Measurements from ENCODE around the gene LRCH1. TPM values are rescaled to one million over a fixed set of nuclear protein-coding genes. Genes with fewer than 3 reads are reported as not detected.
A peak's percentile ranks its signal among the peaks of the same experiment; 100 is the strongest.

Gene LRCH1
- total and polyA plus RNA-seq, 2 of the 4 experiments (the other 2 are of a cell fraction): 7.0 to 8.8 TPM

DNA sequence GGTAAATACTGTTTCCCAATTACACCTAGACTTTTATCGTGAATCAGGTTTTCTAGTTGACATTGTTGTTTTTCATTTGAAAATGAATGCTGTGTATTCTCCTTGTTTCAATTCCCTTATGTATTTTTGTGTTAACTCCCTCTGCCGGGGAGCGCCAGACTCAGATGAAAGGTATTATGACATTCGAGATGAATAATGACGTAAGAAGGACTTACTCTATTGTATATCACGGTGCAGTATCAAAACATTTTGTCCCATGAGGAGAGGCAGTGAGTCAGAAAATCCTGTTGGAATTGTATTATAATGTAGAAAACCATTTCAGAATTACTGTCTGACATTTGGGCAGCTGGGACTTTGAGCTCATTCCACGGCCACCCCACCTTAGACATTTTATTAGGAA lies 61.6 kb downstream of the LRCH1 start:
- H4K91ac ChIP-seq (ENCODE audit: insufficient read depth, low read depth, low read length): no peak overlapping the region
- no peak overlapping the region for H2AK9ac ChIP-seq (replicated peaks; ENCODE audit: low read depth, low read length, poor library complexity)
- no peak overlapping the region for H2BK15ac ChIP-seq (ENCODE audit: low read depth, low read length)
- H3K9ac ChIP-seq (ENCODE audit: low read depth, low read length): no peak overlapping the region
- H3K4me3 ChIP-seq (ENCODE audit: insufficient read depth, low read depth, low read length): no peak overlapping the region
- no peak overlapping the region for H3K4me2 ChIP-seq (ENCODE audit: low read depth, low read length)
- H4K5ac ChIP-seq (ENCODE audit: low read depth, low read length): no peak overlapping the region
- no TSS peak for BruUV-seq (replicated peaks)
- no peak overlapping the region for H2BK20ac ChIP-seq (ENCODE audit: low read depth, low read length)
- no peak overlapping the region for H2AFZ ChIP-seq (replicated peaks; ENCODE audit: low read length, poor library complexity)
- H3K56ac ChIP-seq (ENCODE audit: extremely low read depth, insufficient read depth, low read length): no peak overlapping the region
- no peak overlapping the region for H3K14ac ChIP-seq (replicated peaks; ENCODE audit: low read depth, low read length)
- H2AK5ac ChIP-seq (ENCODE audit: low read depth, low read length): no peak overlapping the region
- peaks cover 25% of the 10 kb centered on the region for H4K20me1 ChIP-seq (ENCODE audit: insufficient read depth, low read length)
- CTCF ChIA-PET: interaction anchor here (0.7 kb wide), 1 partner anchor 98 kb away, joined by 4 read pairs; no protein-coding TSS in a partner anchor
- peak; percentile 29; the same call in 1 of the 2 replicates for TF ChIP-seq SMC3 (IDR thresholded peaks at IDR 0.05; ENCODE audit: low read depth, low read length)
- peak; percentile 57 for TF ChIP-seq CEBPB (IDR thresholded peaks at IDR 0.05; ENCODE audit: low read depth, low read length)
- TF ChIP-seq RAD21 (IDR thresholded peaks at IDR 0.05; ENCODE audit: low read length): no peak; the same call in 1 of the 2 replicates
- TF ChIP-seq MAFK (IDR thresholded peaks at IDR 0.05; ENCODE audit: low read depth, low read length): no peak
- no peak for TF ChIP-seq CHD1 (IDR thresholded peaks at IDR 0.05; ENCODE audit: low read depth, low read length)
- no peak for TF ChIP-seq NFE2L2 (IDR thresholded peaks at IDR 0.05; ENCODE audit: low read depth, low read length)
- TF ChIP-seq FOS (IDR thresholded peaks at IDR 0.05; ENCODE audit: low read depth, low read length): peak; percentile 29; the same call in 1 of the 2 replicates
- TF ChIP-seq, protein P1, sequence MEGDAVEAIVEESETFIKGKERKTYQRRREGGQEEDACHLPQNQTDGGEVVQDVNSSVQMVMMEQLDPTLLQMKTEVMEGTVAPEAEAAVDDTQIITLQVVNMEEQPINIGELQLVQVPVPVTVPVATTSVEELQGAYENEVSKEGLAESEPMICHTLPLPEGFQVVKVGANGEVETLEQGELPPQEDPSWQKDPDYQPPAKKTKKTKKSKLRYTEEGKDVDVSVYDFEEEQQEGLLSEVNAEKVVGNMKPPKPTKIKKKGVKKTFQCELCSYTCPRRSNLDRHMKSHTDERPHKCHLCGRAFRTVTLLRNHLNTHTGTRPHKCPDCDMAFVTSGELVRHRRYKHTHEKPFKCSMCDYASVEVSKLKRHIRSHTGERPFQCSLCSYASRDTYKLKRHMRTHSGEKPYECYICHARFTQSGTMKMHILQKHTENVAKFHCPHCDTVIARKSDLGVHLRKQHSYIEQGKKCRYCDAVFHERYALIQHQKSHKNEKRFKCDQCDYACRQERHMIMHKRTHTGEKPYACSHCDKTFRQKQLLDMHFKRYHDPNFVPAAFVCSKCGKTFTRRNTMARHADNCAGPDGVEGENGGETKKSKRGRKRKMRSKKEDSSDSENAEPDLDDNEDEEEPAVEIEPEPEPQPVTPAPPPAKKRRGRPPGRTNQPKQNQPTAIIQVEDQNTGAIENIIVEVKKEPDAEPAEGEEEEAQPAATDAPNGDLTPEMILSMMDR (conservative IDR thresholded peaks at IDR 0.05; ENCODE audit: low read depth, low read length): peak; percentile 42
- no peak overlapping the region for H3K23ac ChIP-seq (ENCODE audit: low read depth, low read length)
- H3K9me1 ChIP-seq (ENCODE audit: insufficient read depth, low read length): peaks cover 22% of the 10 kb centered on the region
- no peaks in the 10 kb centered on the region for H3K36me3 ChIP-seq (ENCODE audit: control insufficient read depth, insufficient read depth, low read length)
- DNase-seq (peak; percentile 93), ATAC-seq (ENCODE audit: low read depth) (peak; percentile 44; the same call in 1 of the 2 replicates)
- H3K79me1 ChIP-seq (ENCODE audit: low read depth in 1 of 2, low read length in 2 of 2): peaks cover 26 to 63% of the 10 kb centered on the region in 2 experiments
- no CpG with 5 or more reads among the region's 7 CpGs for WGBS, 2 experiments (ENCODE audit: extremely low coverage in 2 of 2, insufficient read length in 1 of 2)
- intact Hi-C loops (cut with micrococcal nuclease) (no loop called here), in situ Hi-C loops (cut with MboI; ENCODE audit: low sequenced_read_pairs) (loop anchor here (5.0 kb wide), 1 partner anchor 62 kb away; the partner anchor contains the start of gene LRCH1), dilution Hi-C loops (cut with HindIII; ENCODE audit: low sequenced_read_pairs, unreplicated experiment) (no loop called here)
- POLR2A ChIA-PET (ENCODE audit: unreplicated experiment): no interaction called here
- H3K9me3 ChIP-seq (ENCODE audit: control insufficient read depth, insufficient read depth, low read length): no peaks in the 10 kb centered on the region
- no peak overlapping the region for H3K27ac ChIP-seq (ENCODE audit: insufficient read depth, low read length)
- H2BK120ac ChIP-seq (ENCODE audit: low read depth, low read length): no peak overlapping the region
- no peaks in the 10 kb centered on the region for H3K27me3 ChIP-seq (ENCODE audit: control insufficient read depth, insufficient read depth, low read length)
- no peak overlapping the region for H4K8ac ChIP-seq (ENCODE audit: low read depth in 2 of 2, low read length in 2 of 2)
- peaks cover 16% of the 10 kb centered on the region for H3K4me1 ChIP-seq (ENCODE audit: control insufficient read depth, insufficient read depth, low read length)
- no peak overlapping the region for H3K18ac ChIP-seq (ENCODE audit: low read depth, low read length)
- no peak overlapping the region for H3K4ac ChIP-seq (ENCODE audit: low read depth, low read length)
- H2BK5ac ChIP-seq (ENCODE audit: low read depth, low read length, poor library complexity, severe bottlenecking): no peak overlapping the region
